ENCODE measurements around the gene MTARC2.
A peak's percentile ranks its signal among the peaks of the same experiment; 100 is the strongest.

MTARC2 gene

GRCh38 chr1:220702733-220703270, 45.3 kb upstream of the MTARC2 start:
- Histone ChIP-seq H3K27ac (peak overlapping the region; percentile 62), H3K9me3 (ENCODE audit: severe bottlenecking) (no peaks in the 10 kb centered on the region), H3K36me3 (no peaks in the 10 kb centered on the region; the same call in 1 of the 2 replicates), H3K27me3 (ENCODE audit: insufficient read depth, low read depth, severe bottlenecking) (no peaks in the 10 kb centered on the region), H3K4me3 (ENCODE audit: low read depth, low read length) (no peak overlapping the region)
- TF ChIP-seq, protein P1, sequence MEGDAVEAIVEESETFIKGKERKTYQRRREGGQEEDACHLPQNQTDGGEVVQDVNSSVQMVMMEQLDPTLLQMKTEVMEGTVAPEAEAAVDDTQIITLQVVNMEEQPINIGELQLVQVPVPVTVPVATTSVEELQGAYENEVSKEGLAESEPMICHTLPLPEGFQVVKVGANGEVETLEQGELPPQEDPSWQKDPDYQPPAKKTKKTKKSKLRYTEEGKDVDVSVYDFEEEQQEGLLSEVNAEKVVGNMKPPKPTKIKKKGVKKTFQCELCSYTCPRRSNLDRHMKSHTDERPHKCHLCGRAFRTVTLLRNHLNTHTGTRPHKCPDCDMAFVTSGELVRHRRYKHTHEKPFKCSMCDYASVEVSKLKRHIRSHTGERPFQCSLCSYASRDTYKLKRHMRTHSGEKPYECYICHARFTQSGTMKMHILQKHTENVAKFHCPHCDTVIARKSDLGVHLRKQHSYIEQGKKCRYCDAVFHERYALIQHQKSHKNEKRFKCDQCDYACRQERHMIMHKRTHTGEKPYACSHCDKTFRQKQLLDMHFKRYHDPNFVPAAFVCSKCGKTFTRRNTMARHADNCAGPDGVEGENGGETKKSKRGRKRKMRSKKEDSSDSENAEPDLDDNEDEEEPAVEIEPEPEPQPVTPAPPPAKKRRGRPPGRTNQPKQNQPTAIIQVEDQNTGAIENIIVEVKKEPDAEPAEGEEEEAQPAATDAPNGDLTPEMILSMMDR (IDR thresholded peaks at IDR 0.05; ENCODE audit: low read depth, low read length) = no peak
- DNase-seq = peak; percentile 79

GRCh38 chr1:220703305-220703704, 44.8 kb upstream of the MTARC2 start:
- TF ChIP-seq, protein P1 (IDR thresholded peaks at IDR 0.05; ENCODE audit: low read depth, low read length) = no peak
- Histone ChIP-seq H3K36me3 (no peaks in the 10 kb centered on the region), H3K27me3 (ENCODE audit: insufficient read depth, low read depth, severe bottlenecking) (no peaks in the 10 kb centered on the region), H3K4me3 (ENCODE audit: low read depth, low read length) (no peak overlapping the region), H3K27ac (peak overlapping the region; percentile 62), H3K9me3 (ENCODE audit: severe bottlenecking) (peaks cover 3% of the 10 kb centered on the region)
- no peak for DNase-seq

DNA sequence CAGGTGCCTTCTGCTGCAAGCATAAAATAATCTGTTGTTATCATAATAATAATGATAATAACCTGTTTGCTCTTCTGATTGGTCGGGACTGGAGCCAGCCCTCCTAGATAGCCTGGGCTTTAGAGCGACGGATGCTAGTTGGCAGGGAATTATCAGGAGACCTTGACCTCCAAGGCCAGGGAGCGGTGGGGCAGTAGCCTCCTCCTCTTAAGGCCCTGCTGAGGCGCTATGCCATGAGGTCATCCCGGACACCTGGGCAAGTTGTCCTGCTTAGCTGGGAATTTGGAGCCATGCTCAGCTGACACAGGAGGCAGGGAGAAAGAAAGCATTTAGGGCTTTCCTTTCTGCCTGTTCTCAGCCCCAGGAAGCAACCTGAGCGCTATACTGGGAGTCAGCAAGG, 42.3 kb upstream of the MTARC2 start:
- Histone ChIP-seq H3K27ac (no peak overlapping the region), H3K36me3 (no peaks in the 10 kb centered on the region), H3K4me3 (ENCODE audit: low read depth, low read length) (no peak overlapping the region), H3K9me3 (ENCODE audit: severe bottlenecking) (peaks cover 3% of the 10 kb centered on the region), H3K27me3 (ENCODE audit: insufficient read depth, low read depth, severe bottlenecking) (no peaks in the 10 kb centered on the region)
- TF ChIP-seq, protein P1 (IDR thresholded peaks at IDR 0.05; ENCODE audit: low read depth, low read length) = no peak
- DNase-seq = no peak

GRCh38 chr1:220706480-220706879, 41.6 kb upstream of the MTARC2 start:
- TF ChIP-seq, protein P1 (IDR thresholded peaks at IDR 0.05; ENCODE audit: low read depth, low read length) = no peak
- H3K27ac ChIP-seq = no peak overlapping the region
- H3K9me3 ChIP-seq (ENCODE audit: severe bottlenecking) = peaks cover 3% of the 10 kb centered on the region
- no peak for DNase-seq
- H3K27me3 ChIP-seq (ENCODE audit: insufficient read depth, low read depth, severe bottlenecking) = no peaks in the 10 kb centered on the region
- H3K36me3 ChIP-seq = no peaks in the 10 kb centered on the region
- H3K4me3 ChIP-seq (ENCODE audit: low read depth, low read length) = no peak overlapping the region

GRCh38 chr1:220707160-220707559, 41.0 kb upstream of the MTARC2 start:
- no peak overlapping the region for H3K27ac ChIP-seq
- no peaks in the 10 kb centered on the region for H3K27me3 ChIP-seq (ENCODE audit: insufficient read depth, low read depth, severe bottlenecking)
- peaks cover 3% of the 10 kb centered on the region for H3K9me3 ChIP-seq (ENCODE audit: severe bottlenecking)
- H3K4me3 ChIP-seq (ENCODE audit: low read depth, low read length) = no peak overlapping the region
- TF ChIP-seq, protein P1 (IDR thresholded peaks at IDR 0.05; ENCODE audit: low read depth, low read length) = no peak
- DNase-seq = no peak
- H3K36me3 ChIP-seq = no peaks in the 10 kb centered on the region

DNA sequence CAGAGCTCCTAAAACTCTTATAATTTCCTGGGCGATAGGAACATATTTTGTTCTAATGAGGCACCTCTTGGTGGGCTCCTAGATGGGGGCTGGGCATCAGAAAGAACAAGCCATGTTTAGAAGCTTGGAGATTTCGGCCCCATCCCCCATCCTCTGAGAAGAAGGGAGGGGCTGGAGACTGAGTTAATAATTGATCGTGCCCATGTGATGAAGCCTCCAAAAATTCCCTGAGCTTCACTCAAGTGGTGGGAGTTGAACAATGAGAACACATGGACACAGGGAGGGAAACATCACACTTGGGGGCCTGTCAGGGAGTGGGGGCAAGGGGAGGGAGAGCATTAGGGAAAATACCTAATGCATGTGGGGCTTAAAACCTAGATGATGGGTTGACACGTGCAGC, 39.9 kb upstream of the MTARC2 start:
- H3K9me3 ChIP-seq (ENCODE audit: severe bottlenecking) = peaks cover 3% of the 10 kb centered on the region
- TF ChIP-seq, protein P1 (IDR thresholded peaks at IDR 0.05; ENCODE audit: low read depth, low read length) = no peak
- no peaks in the 10 kb centered on the region for H3K36me3 ChIP-seq
- no peak for DNase-seq
- no peaks in the 10 kb centered on the region for H3K27me3 ChIP-seq (ENCODE audit: insufficient read depth, low read depth, severe bottlenecking)
- no peak overlapping the region for H3K27ac ChIP-seq
- no peak overlapping the region for H3K4me3 ChIP-seq (ENCODE audit: low read depth, low read length)

Measured in WERI-Rb-1 (cell line).